KG1 (cell line): ENCODE results near the gene ACVR1.
"Not testable (repeated sequence)": the region's sequence is repeated elsewhere in the genome, so short reads cannot be mapped to it uniquely, and the experiment has no call there.

ENCODE experiments used
- DNase-seq: peaks from one replicate; lab custom pipeline; 2025; lab: John Stamatoyannopoulos, UW

ACVR1 gene

DNA sequence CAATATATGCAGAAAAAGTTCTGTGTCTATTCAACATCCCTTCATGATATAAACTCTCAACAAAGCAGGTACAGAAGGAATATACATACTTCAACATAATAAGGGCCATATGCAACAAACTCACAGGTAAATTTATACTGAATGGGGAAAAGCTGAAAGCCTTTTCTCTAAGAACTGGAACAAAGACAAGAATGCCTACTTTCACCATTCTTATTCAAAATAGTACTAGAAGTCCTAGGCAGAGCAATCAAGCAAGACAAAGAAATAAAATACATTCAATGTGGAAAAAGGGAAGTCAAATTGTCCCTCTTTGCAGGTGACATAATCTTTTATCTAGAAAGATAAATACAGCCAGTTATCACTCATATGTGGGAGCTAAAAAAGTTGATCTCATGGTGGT is 116.3 kb downstream of the ACVR1 start:
- DNase-seq: no peak

DNA sequence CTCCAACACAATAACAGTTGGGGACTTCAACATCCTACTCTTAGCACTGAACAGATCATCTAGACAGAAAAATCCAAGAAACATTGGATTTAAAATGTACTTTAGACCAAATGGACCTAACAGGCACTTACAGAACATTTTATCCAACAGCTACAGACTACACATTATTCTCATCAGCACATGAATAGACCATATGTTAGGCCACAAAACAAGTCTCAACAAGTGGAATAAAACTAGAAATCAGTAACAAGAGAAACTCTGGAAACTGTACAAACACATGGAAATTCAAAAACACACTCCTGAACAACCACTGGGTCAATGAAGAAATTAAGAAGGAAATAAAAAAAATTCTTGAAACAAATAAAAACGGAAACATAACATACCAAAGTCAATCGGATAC is 117.5 kb downstream of the ACVR1 start:
- no peak for DNase-seq

DNA sequence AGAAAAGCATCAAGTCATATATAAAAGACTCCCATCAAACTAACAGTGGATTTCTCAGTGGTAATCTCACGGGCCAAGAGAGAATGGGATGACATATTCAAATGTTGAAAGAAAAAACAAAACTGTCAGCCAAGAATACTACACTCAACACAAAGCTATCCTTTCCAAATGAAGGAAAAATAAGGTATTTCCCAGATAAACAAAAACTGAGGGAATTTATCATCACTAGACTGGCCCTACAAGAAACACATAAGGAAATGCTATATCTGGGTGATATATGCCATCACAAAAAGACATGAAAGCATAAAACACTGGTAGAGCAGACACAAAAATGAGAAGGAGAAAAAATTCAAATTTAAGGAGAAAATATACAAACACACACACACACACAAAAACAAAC is 118.6 kb downstream of the ACVR1 start:
- no peak for DNase-seq

DNA sequence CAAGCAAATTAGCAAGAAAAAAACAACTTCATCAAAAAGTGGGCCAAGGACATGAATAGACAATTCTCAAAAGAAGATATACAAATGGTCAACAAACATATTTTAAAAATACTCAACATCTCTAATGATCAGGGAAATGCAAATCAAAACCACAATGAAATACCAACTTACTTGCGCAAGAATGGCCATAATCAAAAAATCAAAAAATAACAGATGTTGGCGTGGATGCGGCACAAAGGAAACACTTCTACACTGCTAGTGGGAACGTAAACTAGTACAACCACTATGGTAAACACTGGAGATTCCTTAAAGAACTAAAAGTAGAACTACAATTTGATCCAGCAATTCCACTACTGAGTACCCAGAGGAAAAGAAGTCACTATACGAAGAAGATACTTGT is 119.7 kb downstream of the ACVR1 start:
- DNase-seq: not testable (repeated sequence)

DNA sequence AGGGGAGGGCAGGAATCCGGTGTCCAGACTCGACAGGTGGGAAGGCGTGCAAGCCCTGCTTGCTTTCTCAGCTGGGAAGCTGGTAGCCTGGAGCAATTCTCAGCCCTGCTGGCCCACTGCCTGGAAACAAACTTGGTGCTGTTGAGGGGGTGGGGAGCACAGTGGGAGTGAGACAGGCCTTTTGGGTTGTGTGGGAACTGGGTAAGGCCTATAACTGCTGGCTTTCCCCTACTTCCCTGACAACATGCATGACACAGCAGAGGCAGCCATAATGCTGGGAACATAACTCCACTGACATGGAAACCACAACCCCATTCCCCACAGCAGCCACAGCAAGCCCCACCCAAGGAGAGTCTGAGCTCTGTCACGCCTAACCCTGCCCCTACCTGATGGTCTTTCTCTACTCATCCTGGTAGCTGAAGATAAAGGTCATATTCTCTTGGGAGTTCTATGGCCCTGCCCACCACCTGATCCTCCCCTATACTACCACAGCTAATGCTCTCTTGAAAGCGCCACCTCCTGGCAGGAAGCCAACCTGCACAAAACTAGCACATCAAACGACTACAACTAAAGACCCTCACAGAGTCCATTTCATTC is 124.6 kb downstream of the ACVR1 start:
- no peak for DNase-seq

DNA sequence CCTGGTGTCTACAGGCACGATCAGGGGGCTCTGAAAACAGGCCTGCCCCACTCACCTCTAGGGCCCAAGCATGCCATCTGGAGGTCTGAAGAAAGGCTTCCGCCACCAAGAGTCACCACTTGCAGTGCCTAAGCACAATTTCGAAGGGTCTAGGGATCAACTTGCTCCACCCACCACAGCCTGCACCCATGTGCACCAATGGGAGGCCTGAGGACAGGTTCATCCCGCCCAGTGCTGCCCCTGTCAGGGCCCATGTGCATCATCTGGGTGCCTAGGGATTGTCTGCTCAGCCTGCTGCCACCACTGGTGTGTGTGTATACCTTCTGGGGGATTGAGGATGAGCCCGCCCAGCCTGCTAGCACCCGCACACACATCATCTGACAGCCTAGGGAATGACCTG is 126.4 kb downstream of the ACVR1 start:
- no peak for DNase-seq

DNA sequence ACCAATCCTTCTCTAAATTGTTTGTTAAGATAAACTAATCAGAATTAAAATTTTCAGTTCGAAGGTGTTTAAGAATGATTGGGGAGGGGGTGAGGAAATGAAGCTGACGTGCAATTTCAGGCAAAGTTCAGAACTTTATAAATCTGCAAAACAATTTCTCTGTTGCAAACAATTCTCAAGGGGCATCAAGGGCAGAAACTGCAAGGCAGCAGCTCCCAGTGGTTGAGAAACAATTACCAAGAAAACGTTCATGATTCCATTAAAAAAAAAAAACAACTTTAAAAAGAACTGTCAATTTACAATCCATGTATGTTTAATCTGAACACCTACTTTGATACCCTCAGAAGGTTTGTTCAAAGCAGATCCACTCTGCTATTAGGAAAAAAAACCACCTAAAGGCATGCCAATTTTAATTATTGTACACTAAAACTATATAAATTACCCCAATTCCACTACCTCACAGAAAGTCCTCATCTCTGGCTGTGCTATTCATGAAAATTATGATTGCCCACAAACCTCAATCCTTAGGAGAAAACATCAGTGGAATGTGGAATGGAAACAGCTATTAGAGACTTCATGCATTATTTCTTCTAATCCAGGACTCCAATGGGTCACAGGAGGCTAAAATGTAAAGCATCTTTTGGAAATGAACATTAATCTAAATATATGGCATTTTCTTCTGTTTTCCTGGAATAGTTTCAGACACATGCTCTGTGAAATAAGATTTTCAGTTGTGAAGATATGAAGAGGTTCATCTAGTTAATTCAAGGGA is 127.6 kb downstream of the ACVR1 start:
- DNase-seq: no peak

DNA sequence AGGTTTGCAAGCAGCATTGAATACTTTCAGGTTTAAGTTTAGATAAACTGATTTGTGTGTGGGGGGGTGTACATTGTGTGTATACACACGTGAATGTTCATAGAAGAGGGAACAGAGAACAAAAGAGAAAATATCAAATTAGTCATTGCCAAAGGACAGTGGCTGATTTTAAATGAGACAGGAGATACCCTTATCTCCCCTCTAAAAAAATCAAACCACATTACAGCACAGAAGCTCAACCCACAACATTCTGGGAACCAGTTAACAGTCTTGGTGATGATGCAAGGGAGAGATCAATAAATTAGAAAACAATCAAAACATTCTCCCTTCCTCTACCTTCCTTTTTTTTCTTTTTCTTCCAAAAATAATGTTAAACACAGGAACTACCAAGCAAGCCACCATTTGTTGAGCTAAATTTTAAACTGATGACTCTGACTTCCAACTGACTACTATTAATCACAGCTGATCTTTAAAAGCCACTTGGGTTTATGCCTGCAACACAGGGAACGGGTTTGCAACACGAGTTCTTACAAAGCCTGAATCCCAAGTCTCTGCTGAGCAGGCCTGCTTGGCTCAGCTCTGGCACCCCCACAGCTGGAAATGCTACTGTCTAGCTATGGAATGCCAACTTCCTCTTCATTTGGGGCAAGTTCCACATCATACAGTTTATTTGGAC is 128.3 kb downstream of the ACVR1 start:
- no peak for DNase-seq

DNA sequence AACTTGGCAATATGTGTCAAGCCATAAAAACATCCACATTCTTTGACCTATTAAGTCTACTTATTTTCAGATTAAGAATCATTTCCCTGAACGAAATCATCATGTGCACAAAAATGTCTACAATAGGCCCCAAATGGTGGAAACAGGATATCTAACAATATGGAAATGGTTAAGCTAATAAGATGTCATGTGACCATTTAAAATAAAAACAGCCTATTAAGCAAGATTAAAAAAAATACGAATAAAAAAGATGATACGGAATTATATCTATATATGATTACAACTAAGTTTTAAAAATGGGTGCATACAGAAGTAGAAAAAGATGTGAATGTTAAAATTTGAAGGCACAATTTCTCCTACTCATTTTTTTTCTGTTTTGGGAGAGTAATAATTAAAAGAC is 128.8 kb downstream of the ACVR1 start:
- DNase-seq: no peak

DNA sequence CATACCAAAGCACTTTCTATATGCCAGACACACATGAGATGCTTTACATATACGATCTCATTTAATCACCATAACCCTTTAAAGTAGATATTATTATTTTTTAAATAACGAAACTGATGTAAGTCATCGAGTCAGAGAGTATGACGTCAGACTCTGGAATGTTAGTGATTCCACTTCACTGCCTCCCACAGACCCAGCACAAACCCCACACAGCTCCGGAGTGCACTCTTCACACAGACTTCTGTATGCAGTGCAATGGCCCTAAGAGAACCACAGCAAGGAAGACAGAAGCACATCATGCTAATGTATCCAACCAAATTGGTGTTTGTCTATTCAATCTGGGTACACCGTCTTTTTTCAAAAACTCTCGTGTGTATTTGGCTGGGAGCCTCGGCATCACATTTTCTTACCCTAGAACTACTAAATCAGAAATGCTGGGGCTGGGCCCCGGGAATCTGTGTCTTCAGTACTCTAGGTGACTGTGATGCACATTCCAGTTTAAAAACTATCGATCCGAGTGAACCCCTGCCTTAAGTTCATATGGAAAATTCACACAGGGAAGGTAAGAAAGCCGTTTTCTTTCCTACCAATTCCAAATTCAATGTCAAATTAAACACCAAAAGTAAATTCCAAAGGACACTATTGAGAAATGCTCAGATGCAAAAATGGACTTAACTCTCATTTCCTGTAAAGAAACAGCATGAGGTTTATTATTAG is 129.7 kb downstream of the ACVR1 start:
- DNase-seq: no peak

DNA sequence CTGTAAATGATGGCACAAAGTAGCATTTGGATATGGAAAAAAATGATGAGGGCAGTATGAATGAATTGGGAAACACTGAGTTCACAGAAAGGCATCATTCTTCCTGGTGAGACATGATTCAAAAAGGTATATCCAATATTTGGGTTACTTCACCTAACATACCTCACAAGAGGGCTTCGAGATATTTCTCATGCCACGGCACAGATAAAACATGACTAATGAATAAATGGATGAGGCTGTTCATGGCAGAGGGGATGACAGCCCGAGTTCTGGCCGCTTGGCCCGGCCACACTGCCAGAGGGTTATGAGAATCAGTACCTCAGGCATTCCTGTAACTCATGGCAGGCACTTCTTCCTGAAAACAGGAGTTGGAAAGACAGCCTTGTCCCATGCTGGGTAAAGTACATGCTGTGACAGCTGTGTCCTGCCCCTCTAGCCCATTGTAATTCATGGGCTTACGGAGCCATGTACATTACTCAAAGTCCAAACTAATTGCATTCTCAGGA is 131.5 kb downstream of the ACVR1 start:
- no peak for DNase-seq

DNA sequence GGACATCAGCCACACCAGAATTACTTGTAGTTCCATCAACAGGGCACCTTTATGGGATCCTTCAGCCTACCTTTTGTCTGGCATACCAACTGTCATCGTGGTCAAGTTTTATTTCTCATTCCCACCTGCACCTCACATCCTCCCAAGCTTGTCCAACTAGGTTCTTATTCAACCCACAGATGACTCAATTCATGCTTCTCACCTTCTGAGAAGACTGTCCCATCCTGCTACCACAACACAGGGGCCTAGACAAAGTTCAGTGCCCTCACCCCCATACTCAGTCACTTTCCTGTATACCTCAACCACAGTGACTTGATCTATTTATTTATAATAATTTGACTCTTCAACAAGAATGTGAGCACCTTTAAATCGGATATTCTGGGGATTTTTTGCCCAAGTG is 133.1 kb downstream of the ACVR1 start:
- DNase-seq: no peak

DNA sequence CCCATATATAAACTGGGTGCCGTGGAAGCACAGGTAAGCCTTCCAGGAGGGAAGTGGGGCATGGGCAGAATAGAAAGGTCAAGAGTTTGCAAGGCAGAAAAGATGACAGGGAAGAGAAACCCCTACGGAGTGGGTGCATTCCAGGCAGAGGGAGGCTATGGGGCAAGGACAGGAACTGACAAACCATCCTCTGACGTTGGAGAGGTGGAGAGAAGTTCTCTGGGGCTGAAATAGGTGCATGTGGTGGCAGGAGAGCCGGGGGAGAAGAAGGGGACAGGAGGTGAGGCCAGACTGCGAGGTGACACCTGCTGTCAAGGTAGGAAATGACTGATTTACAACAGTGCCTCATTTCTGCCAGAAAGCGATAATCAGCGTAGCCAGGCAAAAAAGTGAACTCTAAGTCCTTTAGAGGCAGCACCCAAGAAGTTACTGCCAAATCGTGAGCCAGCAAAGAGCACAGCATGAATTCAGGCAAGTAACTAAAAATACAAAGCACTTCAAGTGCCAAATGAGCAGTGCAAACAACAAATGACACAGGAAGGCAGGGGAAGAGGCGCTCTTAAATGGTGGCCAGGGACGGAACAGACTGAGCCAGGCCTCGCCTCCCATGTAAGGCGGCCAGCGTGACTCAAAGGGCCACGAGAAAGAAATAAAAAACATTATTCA is 134.2 kb downstream of the ACVR1 start:
- DNase-seq: no peak

DNA sequence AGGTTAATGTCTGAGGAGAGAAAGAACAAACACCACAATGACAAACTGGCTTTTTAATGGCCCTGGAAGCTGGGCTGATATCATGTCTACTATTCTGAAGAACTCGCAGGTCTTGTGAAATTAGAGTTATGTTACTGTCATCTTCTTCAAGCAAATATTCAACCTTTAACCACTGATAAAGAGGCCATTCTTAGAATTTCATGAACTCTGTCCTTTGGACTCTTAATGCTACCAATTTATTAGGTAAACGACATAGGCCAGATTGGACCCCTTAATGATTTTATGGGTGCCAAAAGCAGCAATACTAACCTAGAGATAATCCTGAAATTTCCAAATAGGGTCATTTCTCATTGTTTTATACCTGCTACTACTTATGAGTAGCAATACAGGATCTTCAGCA is 138.5 kb downstream of the ACVR1 start:
- DNase-seq: no peak

DNA sequence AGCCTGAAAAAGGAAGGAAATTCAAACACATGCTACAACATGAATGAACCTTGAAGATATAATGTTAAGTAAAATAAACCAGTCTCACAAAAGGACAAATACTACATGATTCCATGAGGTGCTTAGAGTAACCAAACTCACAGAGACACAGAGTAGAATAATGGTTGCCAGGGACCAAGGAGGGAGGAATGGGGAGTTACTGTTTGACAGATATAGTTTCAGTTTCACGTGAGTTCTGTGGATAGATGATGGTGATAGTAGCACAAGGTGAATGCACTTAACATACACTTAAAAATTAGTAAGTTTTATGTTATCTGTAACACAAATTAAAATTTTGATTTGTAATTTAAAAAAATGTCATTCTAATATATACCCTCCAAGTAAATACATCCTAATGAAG is 140.6 kb downstream of the ACVR1 start:
- no peak for DNase-seq

DNA sequence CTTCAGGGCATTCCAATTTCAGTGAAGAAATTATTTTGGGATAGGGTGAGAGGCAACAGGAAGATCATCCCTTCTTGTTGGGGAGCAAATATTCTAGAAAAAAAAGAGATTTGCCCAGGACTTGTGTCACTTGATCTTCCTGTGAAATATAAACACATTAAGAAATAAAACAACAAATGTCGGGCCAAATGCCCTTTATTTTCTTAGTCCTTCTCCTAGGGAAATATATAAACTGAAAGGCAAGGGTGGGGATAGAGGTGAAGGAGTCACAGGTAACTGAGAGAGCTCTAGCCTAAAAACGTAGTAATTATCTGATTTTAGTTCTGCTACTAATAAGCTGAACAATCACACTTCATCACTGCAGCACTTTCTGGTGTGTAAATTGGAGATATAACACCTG is 142.9 kb downstream of the ACVR1 start:
- no peak for DNase-seq

DNA sequence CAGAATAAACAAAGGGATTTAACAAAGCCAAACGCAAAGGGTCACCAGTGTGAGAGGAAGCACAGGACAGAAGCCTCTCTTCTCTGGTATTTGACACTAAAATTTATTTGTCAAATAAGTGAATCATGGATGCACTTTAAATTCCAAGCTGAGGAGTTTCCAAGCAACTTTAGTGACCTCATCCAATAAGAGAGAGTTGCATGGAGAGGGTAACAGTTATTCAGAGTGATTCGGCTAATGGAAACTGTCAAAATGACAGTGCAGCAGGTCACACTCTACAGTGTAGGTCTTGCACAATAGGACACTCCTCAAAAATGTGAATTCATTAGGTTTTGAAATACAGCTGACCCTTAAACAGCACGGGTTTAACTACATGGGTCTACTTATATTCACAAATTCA is 143.5 kb downstream of the ACVR1 start:
- no peak for DNase-seq

DNA sequence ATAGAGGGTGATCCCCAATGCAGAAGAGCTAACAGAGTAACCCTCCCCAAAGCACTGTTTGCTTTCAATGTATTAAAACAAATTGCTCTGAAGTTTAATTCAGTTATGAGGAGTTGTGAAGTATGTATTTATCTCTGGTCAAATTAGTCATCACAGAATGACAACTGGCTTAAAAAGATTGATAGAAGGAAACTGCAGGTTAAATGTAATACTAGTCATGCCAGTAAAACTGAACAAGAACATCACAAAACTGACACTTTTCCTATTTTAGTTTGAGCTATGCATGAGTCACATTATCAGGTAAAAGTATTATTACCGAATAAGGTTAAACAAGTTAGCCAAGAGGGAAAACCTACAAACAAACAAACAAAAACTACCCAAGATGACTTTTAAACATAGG is 148.4 kb downstream of the ACVR1 start:
- no peak for DNase-seq

DNA sequence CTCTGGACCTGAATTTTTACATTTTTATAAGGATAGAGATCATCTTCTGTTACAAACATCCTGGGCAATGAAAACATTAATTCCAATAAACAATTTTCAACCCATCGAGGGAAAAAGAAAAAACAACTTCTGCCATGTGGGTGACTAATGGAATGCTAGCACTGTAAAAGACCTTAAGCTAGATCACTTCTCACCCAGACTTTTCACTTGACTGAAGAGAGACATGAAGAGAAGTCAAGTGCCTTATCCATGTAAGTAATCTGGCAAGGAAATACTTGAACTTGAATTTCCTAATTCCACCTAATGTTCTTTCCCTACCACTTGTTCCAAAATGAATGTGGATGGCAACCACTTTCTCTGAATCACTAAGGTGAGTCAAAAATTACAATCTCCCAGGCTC is 149.2 kb downstream of the ACVR1 start:
- no peak for DNase-seq

DNA sequence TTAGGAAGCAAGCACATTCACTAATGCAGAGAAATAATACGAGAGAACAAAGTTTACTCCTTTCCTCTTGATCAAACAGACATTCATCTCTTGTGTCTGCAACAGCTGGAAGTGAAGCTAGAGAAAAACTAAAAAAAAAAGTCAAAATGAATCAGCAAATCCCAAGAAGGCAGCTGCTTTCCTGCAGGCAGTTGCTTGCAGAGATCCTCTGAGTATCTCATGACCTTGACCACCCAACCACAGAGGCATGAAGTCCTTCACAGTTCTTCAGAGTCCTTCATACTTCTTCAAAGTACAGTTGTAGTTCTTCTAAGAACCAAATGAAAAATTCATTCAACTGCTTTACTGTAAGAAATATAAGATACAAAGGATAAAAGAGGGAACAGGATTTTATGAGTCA is 150.3 kb downstream of the ACVR1 start:
- DNase-seq: no peak

DNA sequence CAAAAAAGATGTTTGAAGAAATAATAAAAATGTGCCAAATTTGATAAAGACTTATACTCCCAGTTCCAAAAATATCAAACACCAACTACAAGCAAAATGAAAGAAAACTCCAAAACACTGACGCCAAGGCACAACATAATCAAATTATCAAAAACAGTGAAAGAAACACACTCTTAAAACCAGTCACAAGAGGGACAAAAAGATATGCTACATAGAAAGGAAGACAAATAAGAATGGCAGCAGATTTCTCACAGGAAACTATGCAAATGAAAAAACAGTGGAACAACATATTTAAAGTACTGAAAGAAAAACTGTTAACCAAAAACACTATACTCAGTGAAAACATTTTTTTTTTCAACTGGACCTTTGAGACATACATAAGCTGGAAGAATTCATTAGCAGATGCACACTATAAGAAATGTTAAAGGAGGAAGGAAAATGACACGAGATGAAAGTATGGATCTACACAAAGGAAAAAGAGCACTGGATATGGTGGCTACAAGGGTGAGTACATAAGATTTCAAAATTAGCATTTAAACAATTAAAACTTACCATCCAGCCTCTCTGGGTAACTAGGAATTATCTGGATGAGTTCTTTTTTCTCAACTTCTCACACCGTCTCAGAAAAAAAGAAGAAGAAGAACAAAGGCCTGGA is 153.4 kb downstream of the ACVR1 start:
- no peak for DNase-seq

DNA sequence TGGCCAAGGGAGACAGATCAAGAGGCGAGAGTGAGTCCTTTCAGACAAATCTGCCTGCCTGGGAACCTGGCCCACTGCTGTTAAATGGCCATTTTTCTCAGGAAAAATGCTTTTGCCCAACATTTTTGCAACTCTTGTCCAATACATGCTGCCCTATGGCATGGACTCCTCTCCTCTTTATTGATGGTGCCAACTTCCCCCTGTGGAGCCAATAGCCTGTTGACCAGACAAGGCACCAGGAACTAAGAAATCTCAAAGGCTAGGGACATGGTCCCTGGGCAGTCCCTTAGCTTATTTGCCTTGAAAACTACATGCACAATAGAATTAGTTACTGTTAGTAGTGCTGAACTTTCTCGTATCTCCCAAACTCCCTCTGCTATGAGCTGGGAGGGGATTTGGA is 155.6 kb downstream of the ACVR1 start:
- DNase-seq: no peak
